Cardiac muscle cell (in vitro differentiated cells and primary cell): ENCODE data around the gene MCTP2. TPM values are rescaled to one million over a fixed set of nuclear protein-coding genes. Genes with fewer than 3 reads are reported as not detected.

Experiments
- DNase-seq, 2 donors: peaks; one replicate each; pipeline versions ENCODE4 v3.0.0 to v3.0.0-alpha.2; 2010 to 2017; ENCODE audit warnings: low read depth in 1 of 2, low spot score in 1 of 2
- H3K27ac ChIP-seq: fragments of 200-600 bp; sonication (generic); 2 replicates; pipeline ENCODE4 v1.5.1; 2016
- H3K27me3 ChIP-seq: fragments of 200-600 bp; sonication (generic); 2 replicates; pipeline ENCODE4 v1.6.0; 2016; ENCODE audit warnings: control low read depth
- H3K36me3 ChIP-seq: fragments of 200-600 bp; sonication (generic); 2 replicates; pipeline ENCODE4 v1.5.1; 2016; ENCODE audit warnings: control low read depth
- H3K4me1 ChIP-seq: fragments of 200-600 bp; sonication (generic); 2 replicates; pipeline ENCODE4 v1.8.1; 2017; ENCODE audit warnings: low read depth, mild to moderate bottlenecking, mixed run types
- H3K4me3 ChIP-seq: fragments of 200-600 bp; sonication (generic); 2 replicates; pipeline ENCODE4 v1.5.1; 2016; ENCODE audit warnings: mild to moderate bottlenecking
- H3K9me3 ChIP-seq: fragments of 200-600 bp; sonication (generic); 2 replicates; pipeline ENCODE4 v1.5.1; 2017; ENCODE audit warnings: low read depth, mild to moderate bottlenecking, control low read depth
- CTCF ChIP-seq: IDR thresholded peaks from 2 replicates; pipeline ENCODE4 v1.5.1; 2012; ENCODE audit warnings: low read depth, mild to moderate bottlenecking, low read length
- polyA plus RNA-seq: library from polyadenylated mRNA; unstranded; fragments of >200 nt; fragmentation: Nextera tagmentation; extraction: Ambion mirVana; gene quantifications from 2 replicates; pipeline ENCODE4 v1.2.1, GENCODE V29; 2016
- total RNA-seq: library from RNA; depleted of rRNA; stranded (reverse); fragments of >200 nt; gene quantifications from 2 replicates; pipeline ENCODE4 v1.2.3, GENCODE V29; 2016

MCTP2 gene
- total and polyA plus RNA-seq, 2 experiments from 2014 or later, result 0.34 to 0.83 TPM

DNA sequence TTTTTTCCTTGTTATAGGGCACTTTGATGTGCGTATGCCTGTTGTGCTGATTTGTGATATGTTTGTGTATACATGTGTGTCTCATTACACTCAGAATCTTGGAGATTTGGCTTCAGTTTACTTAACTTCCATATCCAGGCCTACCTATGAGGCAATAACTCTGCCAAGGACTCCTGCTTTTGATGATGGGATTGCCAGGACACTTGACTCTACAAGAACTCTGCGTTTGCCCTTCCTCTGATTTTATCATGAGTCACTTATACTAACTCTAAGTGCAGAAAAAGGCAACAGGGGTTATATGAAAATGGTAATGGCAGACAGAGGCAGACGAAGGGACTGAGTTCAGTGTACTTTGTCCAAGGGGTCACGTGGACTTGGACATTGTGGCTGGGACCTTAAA, 33.6 kb downstream of the MCTP2 start:
- Histone ChIP-seq H3K9me3 (no peaks in the 10 kb centered on the region), H3K27ac (no peak overlapping the region), H3K36me3 (no peaks in the 10 kb centered on the region), H3K4me1 (no peaks in the 10 kb centered on the region), H3K4me3 (no peak overlapping the region), H3K27me3 (no peaks in the 10 kb centered on the region)
- DNase-seq, result no peak
- no peak for TF ChIP-seq CTCF

DNA sequence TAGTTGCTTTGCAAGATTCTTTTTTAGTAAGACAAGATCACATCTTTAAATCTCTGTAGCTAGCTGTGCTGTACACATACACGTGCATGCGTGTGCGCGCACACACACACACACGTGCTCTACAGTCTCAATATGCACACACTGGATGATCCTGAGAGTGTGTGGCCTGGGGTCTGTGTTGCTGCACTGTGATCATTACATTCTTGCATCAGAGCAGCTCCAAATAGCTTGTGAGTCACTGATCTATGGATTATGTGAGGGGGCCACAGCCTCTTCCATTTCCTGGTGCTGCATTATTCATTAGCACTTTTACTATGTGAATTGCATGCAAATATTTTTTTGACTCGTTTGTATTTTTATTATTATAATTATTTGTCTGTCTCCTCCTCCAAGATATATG, 34.6 kb downstream of the MCTP2 start:
- TF ChIP-seq CTCF, result no peak
- Histone ChIP-seq H3K27me3 (no peaks in the 10 kb centered on the region), H3K9me3 (no peaks in the 10 kb centered on the region), H3K4me1 (no peaks in the 10 kb centered on the region), H3K27ac (no peak overlapping the region), H3K4me3 (no peak overlapping the region), H3K36me3 (no peaks in the 10 kb centered on the region)
- DNase-seq, result no peak

DNA sequence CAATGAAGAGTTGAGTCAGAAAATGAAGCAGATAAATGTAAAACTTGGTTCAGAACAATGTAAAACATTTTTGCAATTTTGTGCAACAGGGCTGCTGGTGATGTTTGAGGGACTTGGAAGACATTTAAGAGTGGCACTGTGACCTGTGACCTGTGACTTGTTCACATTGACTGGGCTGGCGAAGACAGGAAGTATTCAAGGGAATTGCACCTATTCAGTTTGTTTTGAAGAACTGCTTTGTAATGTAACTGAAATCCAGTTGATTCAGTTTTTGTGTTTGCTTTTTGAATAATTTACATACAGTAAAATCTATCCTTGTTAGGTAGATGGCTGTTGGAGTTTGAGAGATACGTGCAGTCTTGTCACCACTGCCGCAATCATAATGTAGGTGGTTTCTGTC, 35.4 kb downstream of the MCTP2 start:
- Histone ChIP-seq H3K4me1 (no peaks in the 10 kb centered on the region), H3K27me3 (no peaks in the 10 kb centered on the region), H3K36me3 (no peaks in the 10 kb centered on the region), H3K4me3 (no peak overlapping the region), H3K9me3 (no peaks in the 10 kb centered on the region), H3K27ac (no peak overlapping the region)
- no peak for DNase-seq
- TF ChIP-seq CTCF, result no peak

DNA sequence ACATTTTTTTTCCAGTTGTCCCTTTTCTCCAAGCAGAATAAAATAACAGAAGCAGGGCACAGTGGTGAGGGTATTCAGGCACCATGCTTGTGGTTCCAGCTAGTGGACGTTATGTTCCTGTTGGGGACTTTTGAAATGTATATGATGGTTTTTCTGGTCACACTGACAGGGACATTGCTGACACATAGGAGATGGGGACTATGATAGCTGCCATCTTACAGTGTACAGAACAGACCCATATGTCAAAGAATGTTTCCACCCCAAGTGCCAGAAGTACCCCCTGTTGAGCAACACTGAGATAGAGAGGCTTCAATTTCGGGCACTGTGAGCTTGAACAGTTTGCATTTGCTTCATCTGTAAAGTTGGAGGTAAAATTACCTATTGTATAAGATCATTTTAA, 38.6 kb downstream of the MCTP2 start:
- no peaks in the 10 kb centered on the region for H3K4me1 ChIP-seq
- no peaks in the 10 kb centered on the region for H3K36me3 ChIP-seq
- TF ChIP-seq CTCF, result no peak

GRCh38 chr15:94270570-94270969, 39.2 kb downstream of the MCTP2 start:
- Histone ChIP-seq H3K4me3 (no peak overlapping the region), H3K27ac (no peak overlapping the region), H3K9me3 (no peaks in the 10 kb centered on the region), H3K27me3 (no peaks in the 10 kb centered on the region), H3K4me1 (no peaks in the 10 kb centered on the region), H3K36me3 (no peaks in the 10 kb centered on the region)
- TF ChIP-seq CTCF, result no peak
- DNase-seq, result no peak

More for the DNA sequence above, 38.6 kb downstream of the MCTP2 start:
- Histone ChIP-seq H3K9me3 (no peaks in the 10 kb centered on the region), H3K27me3 (no peaks in the 10 kb centered on the region), H3K27ac (no peak overlapping the region), H3K4me3 (no peak overlapping the region)
- no peak for DNase-seq
